ENCODE results near the gene KIAA1217.
"Not testable (repeated sequence)": the region's sequence is repeated elsewhere in the genome, so short reads cannot be mapped to it uniquely, and the experiment has no call there.

Gene KIAA1217

GRCh38 chr10:24442641-24443174, 233.8 kb downstream of the KIAA1217 start:
- not testable (repeated sequence) for DNase-seq (ENCODE audit: low spot score)

- DNase-seq (ENCODE audit: low spot score) = no peak
Observed at GRCh38 chr10:24444337-24444736, 235.4 kb downstream of the KIAA1217 start.

GRCh38 chr10:24445958-24446357, 237.0 kb downstream of the KIAA1217 start:
- DNase-seq (ENCODE audit: low spot score) = not testable (repeated sequence)

- DNase-seq (ENCODE audit: low spot score) = no peak
Observed at GRCh38 chr10:24446739-24447138, 237.8 kb downstream of the KIAA1217 start.

- DNase-seq (ENCODE audit: low spot score) = no peak
Observed at GRCh38 chr10:24448351-24448999, 239.5 kb downstream of the KIAA1217 start.

- DNase-seq (ENCODE audit: low spot score) = no peak
Observed at GRCh38 chr10:24449321-24449740, 240.4 kb downstream of the KIAA1217 start.

- DNase-seq (ENCODE audit: low spot score) = no peak
Observed at GRCh38 chr10:24449769-24450310, 240.9 kb downstream of the KIAA1217 start.

- no peak for DNase-seq (ENCODE audit: low spot score)
Observed at GRCh38 chr10:24451325-24451820, 242.4 kb downstream of the KIAA1217 start.

- DNase-seq (ENCODE audit: low spot score) = no peak
Observed at GRCh38 chr10:24452030-24452429, 243.1 kb downstream of the KIAA1217 start.

- no peak for DNase-seq (ENCODE audit: low spot score)
Observed at GRCh38 chr10:24453404-24453830, 244.5 kb downstream of the KIAA1217 start.

- no peak for DNase-seq (ENCODE audit: low spot score)
Observed at GRCh38 chr10:24453973-24454372, 245.0 kb downstream of the KIAA1217 start.

- no peak for DNase-seq (ENCODE audit: low spot score)
Observed at GRCh38 chr10:24455447-24455846, 246.5 kb downstream of the KIAA1217 start.

GRCh38 chr10:24456322-24456721, 247.4 kb downstream of the KIAA1217 start:
- no peak for DNase-seq (ENCODE audit: low spot score)

- DNase-seq (ENCODE audit: low spot score) = no peak
Observed at GRCh38 chr10:24457661-24458318, 248.9 kb downstream of the KIAA1217 start.

GRCh38 chr10:24459836-24460235, 250.9 kb downstream of the KIAA1217 start:
- DNase-seq (ENCODE audit: low spot score) = no peak

- DNase-seq (ENCODE audit: low spot score) = no peak
Observed at GRCh38 chr10:24462291-24462813, 253.4 kb downstream of the KIAA1217 start.

- no peak for DNase-seq (ENCODE audit: low spot score)
Observed at GRCh38 chr10:24462889-24463552, 254.1 kb downstream of the KIAA1217 start.

GRCh38 chr10:24463611-24464426, 254.9 kb downstream of the KIAA1217 start:
- DNase-seq (ENCODE audit: low spot score) = no peak

GRCh38 chr10:24465124-24465874, 256.4 kb downstream of the KIAA1217 start:
- no peak for DNase-seq (ENCODE audit: low spot score)
